HEK293 (cell line): ENCODE measurements around the gene ZBED4.

Experiments
- CTCF ChIA-PET: fragments of 350-600 bp; formaldehyde crosslinking; extraction: SDS; loops from one replicate; lab custom pipeline; 2021; ENCODE audit warnings: antibody characterized with exemption; lab: Yijun Ruan, JAX
- POLR2A ChIA-PET: fragments of 300-600 bp; formaldehyde crosslinking; extraction: SDS; loops from one replicate; lab custom pipeline; 2020; ENCODE audit warnings: antibody characterized with exemption, inconsistent platforms; lab: Yijun Ruan, JAX
- H3K27ac ChIP-seq: fragments of 200-500 bp; sonication (Bioruptor generic); 2 replicates; pipeline ENCODE4 v1.5.1; 2014; ENCODE audit warnings: low read depth, low read length, control low read depth, inconsistent platforms; ENCODE audit errors: extremely low read depth
- H3K36me3 ChIP-seq, 2 experiments: fragments of 200-500 bp in 1 of 2; sonication (Bioruptor generic) in 1 of 2; 1 replicate in 1 of 2; 2 replicates in 1 of 2; pipeline ENCODE4 v1.5.1; 2014 to 2017; ENCODE audit warnings: inconsistent platforms in 2 of 2, low read length in 2 of 2; ENCODE audit not compliant: control insufficient read depth in 2 of 2, insufficient read depth in 1 of 2
- H3K4me1 ChIP-seq: fragments of 200-500 bp; sonication (Bioruptor generic); 2 replicates; pipeline ENCODE4 v1.5.1; 2014; ENCODE audit warnings: mild to moderate bottlenecking, low read length, inconsistent platforms; ENCODE audit not compliant: control insufficient read depth, insufficient read depth
- H3K4me3 ChIP-seq: 2 replicates; pipeline ENCODE4 v1.5.1; 2011; ENCODE audit warnings: low read depth, mild to moderate bottlenecking, control low read depth, low read length, moderate library complexity
- H3K9me3 ChIP-seq: fragments of 200-500 bp; sonication (Bioruptor generic); 2 replicates; pipeline ENCODE4 v1.5.1; 2014; ENCODE audit warnings: low read depth, low read length, inconsistent platforms; ENCODE audit not compliant: control insufficient read depth, insufficient read depth
- ATF2 ChIP-seq: fragments of 450-650 bp; formaldehyde crosslinking; IDR thresholded peaks from 2 replicates; pipeline ENCODE4 v1.5.1; 2016; ENCODE audit warnings: missing biosample characterization, missing genetic modification characterization, low read depth
- CTCF ChIP-seq: fragments of 450-650 bp; formaldehyde crosslinking; IDR thresholded peaks from 2 replicates; pipeline ENCODE4 v1.5.1; 2016; ENCODE audit warnings: missing biosample characterization, missing genetic modification characterization
- ELK4 ChIP-seq: IDR thresholded peaks from 2 replicates; pipeline ENCODE4 v1.6.1; 2011; ENCODE audit warnings: mild to moderate bottlenecking, low read depth, low read length, borderline replicate concordance
- FEZF1 ChIP-seq: fragments of 450-650 bp; formaldehyde crosslinking; IDR thresholded peaks from 2 replicates; pipeline ENCODE4 v1.5.1; 2016; ENCODE audit warnings: missing biosample characterization, missing genetic modification characterization
- GFI1B ChIP-seq: fragments of 450-650 bp; formaldehyde crosslinking; IDR thresholded peaks from 2 replicates; pipeline ENCODE4 v1.5.1; 2016; ENCODE audit warnings: missing biosample characterization, missing genetic modification characterization
- GLIS1 ChIP-seq: fragments of 450-650 bp; formaldehyde crosslinking; IDR thresholded peaks from 2 replicates; pipeline ENCODE4 v1.5.1; 2016; ENCODE audit warnings: missing biosample characterization, missing genetic modification characterization
- GLIS2 ChIP-seq: fragments of 450-650 bp; formaldehyde crosslinking; IDR thresholded peaks from 2 replicates; pipeline ENCODE4 v1.5.1; 2016; ENCODE audit warnings: missing biosample characterization, missing genetic modification characterization
- KLF1 ChIP-seq: fragments of 450-650 bp; formaldehyde crosslinking; IDR thresholded peaks from 2 replicates; pipeline ENCODE4 v1.5.1; 2016; ENCODE audit warnings: missing biosample characterization, missing genetic modification characterization
- KLF10 ChIP-seq: fragments of 450-650 bp; IDR thresholded peaks from 2 replicates; pipeline ENCODE4 v1.5.1; 2018; ENCODE audit warnings: missing biosample characterization, mild to moderate bottlenecking, missing genetic modification characterization
- KLF7 ChIP-seq: fragments of 450-650 bp; formaldehyde crosslinking; IDR thresholded peaks from 2 replicates; pipeline ENCODE4 v1.5.1; 2016; ENCODE audit warnings: missing biosample characterization, missing genetic modification characterization, borderline replicate concordance
- PRDM1 ChIP-seq: fragments of 450-650 bp; formaldehyde crosslinking; IDR thresholded peaks from 2 replicates; pipeline ENCODE4; 2016; ENCODE audit warnings: missing biosample characterization, missing genetic modification characterization
- REPIN1 ChIP-seq: fragments of 450-650 bp; formaldehyde crosslinking; IDR thresholded peaks from 2 replicates; pipeline ENCODE4 v1.5.1; 2017; ENCODE audit warnings: missing biosample characterization, missing genetic modification characterization, low read depth
- TRIM28 ChIP-seq: IDR thresholded peaks from 2 replicates; pipeline ENCODE4 v1.6.1; 2011; ENCODE audit warnings: low read length, control low read depth, borderline replicate concordance
- ZBTB17 ChIP-seq: fragments of 450-650 bp; formaldehyde crosslinking; IDR thresholded peaks from 2 replicates; pipeline ENCODE4 v1.5.1; 2016; ENCODE audit warnings: missing biosample characterization, missing genetic modification characterization
- ZBTB20 ChIP-seq: fragments of 450-650 bp; formaldehyde crosslinking; IDR thresholded peaks from 2 replicates; pipeline ENCODE4 v1.5.1; 2016; ENCODE audit warnings: missing biosample characterization, missing genetic modification characterization
- ZFP3 ChIP-seq: fragments of 450-650 bp; formaldehyde crosslinking; IDR thresholded peaks from 2 replicates; pipeline ENCODE4 v1.5.1; 2016; ENCODE audit warnings: low read depth, missing biosample characterization, missing genetic modification characterization
- ZNF10 ChIP-seq: fragments of 450-650 bp; formaldehyde crosslinking; IDR thresholded peaks from 2 replicates; pipeline ENCODE4 v1.5.1; 2017; ENCODE audit warnings: missing biosample characterization, missing genetic modification characterization
- ZNF114 ChIP-seq: fragments of 450-650 bp; formaldehyde crosslinking; IDR thresholded peaks from 2 replicates; pipeline ENCODE4 v1.5.0; 2017; ENCODE audit warnings: missing biosample characterization, missing genetic modification characterization
- ZNF138 ChIP-seq: fragments of 450-650 bp; formaldehyde crosslinking; IDR thresholded peaks from 2 replicates; pipeline ENCODE4 v1.5.1; 2016; ENCODE audit warnings: missing biosample characterization, missing genetic modification characterization, borderline replicate concordance
- ZNF146 ChIP-seq: fragments of 450-650 bp; formaldehyde crosslinking; IDR thresholded peaks from 2 replicates; pipeline ENCODE4 v1.5.1; 2016; ENCODE audit warnings: missing biosample characterization, missing genetic modification characterization
- ZNF184 ChIP-seq: fragments of 450-650 bp; IDR thresholded peaks from 2 replicates; pipeline ENCODE4 v1.5.1; 2018; ENCODE audit warnings: missing biosample characterization, mild to moderate bottlenecking, missing genetic modification characterization
- ZNF202 ChIP-seq: fragments of 450-650 bp; formaldehyde crosslinking; IDR thresholded peaks from 2 replicates; pipeline ENCODE4 v1.5.1; 2016; ENCODE audit warnings: missing biosample characterization, missing genetic modification characterization, borderline replicate concordance
- ZNF211 ChIP-seq: fragments of 450-650 bp; formaldehyde crosslinking; IDR thresholded peaks from 2 replicates; pipeline ENCODE4 v1.5.1; 2016; ENCODE audit warnings: low read depth, missing biosample characterization, missing genetic modification characterization
- ZNF404 ChIP-seq: fragments of 450-650 bp; formaldehyde crosslinking; IDR thresholded peaks from 2 replicates; pipeline ENCODE4 v1.5.1; 2017; ENCODE audit warnings: missing biosample characterization, missing genetic modification characterization
- ZNF513 ChIP-seq: fragments of 450-650 bp; IDR thresholded peaks from 2 replicates; pipeline ENCODE4 v1.5.1; 2018; ENCODE audit warnings: missing biosample characterization, missing genetic modification characterization
- ZNF530 ChIP-seq: fragments of 450-650 bp; formaldehyde crosslinking; IDR thresholded peaks from 2 replicates; pipeline ENCODE4 v1.5.1; 2016; ENCODE audit warnings: low read depth, missing biosample characterization, missing genetic modification characterization
- ZNF580 ChIP-seq: fragments of 450-650 bp; formaldehyde crosslinking; IDR thresholded peaks from 2 replicates; pipeline ENCODE4 v1.5.1; 2016; ENCODE audit warnings: missing biosample characterization, missing genetic modification characterization
- ZNF670 ChIP-seq: fragments of 450-650 bp; formaldehyde crosslinking; IDR thresholded peaks from 2 replicates; pipeline ENCODE4 v1.5.1; 2016; ENCODE audit warnings: missing biosample characterization, missing genetic modification characterization, low read depth
- ZNF777 ChIP-seq: fragments of 450-650 bp; formaldehyde crosslinking; IDR thresholded peaks from 2 replicates; pipeline ENCODE4 v1.5.1; 2017; ENCODE audit warnings: missing biosample characterization, missing genetic modification characterization, borderline replicate concordance
- ZNF843 ChIP-seq: fragments of 450-650 bp; formaldehyde crosslinking; IDR thresholded peaks from 2 replicates; pipeline ENCODE4 v1.5.1; 2016; ENCODE audit warnings: missing biosample characterization, missing genetic modification characterization

The ZBED4 gene

GRCh38 chr22:49886346-49887063 is 32.9 kb downstream of the ZBED4 start:
- Histone ChIP-seq H3K36me3 (peaks cover 0 to 87% of the 10 kb centered on the region in 2 experiments), H3K4me1 (no peaks in the 10 kb centered on the region), H3K27ac (no peak overlapping the region), H3K4me3 (no peak overlapping the region), H3K9me3 (0 out of 2 replicates have a peak, but pooled peaks cover 3% of the 10 kb centered on the region)
- TF ChIP-seq GFI1B (tag by site-specific recombination), result no peak
- no peak for TF ChIP-seq ZNF10
- no peak for TF ChIP-seq ZNF146 (tag by site-specific recombination)
- TF ChIP-seq GLIS1, result no peak
- TF ChIP-seq FEZF1, result no peak
- TF ChIP-seq ZBTB20 (tag by site-specific recombination), result no peak
- no peak for TF ChIP-seq ZNF670 (tag by site-specific recombination)
- no peak for TF ChIP-seq ZNF513 (tag by site-specific recombination)
- no peak for TF ChIP-seq ELK4
- TF ChIP-seq ZNF138 (tag by site-specific recombination), result no peak
- TF ChIP-seq KLF1 (tag by site-specific recombination), result no peak
- no peak for TF ChIP-seq CTCF
- no peak for TF ChIP-seq KLF10 (tag by site-specific recombination)
- no peak for TF ChIP-seq REPIN1
- TF ChIP-seq ZNF184 (tag by site-specific recombination), result no peak
- no peak for TF ChIP-seq ZNF580 (tag by site-specific recombination)
- no peak for TF ChIP-seq KLF7 (tag by site-specific recombination)
- TF ChIP-seq TRIM28, result no peak
- TF ChIP-seq ZNF211 (tag by site-specific recombination), result no peak
- TF ChIP-seq PRDM1 (tag by site-specific recombination), result no peak
- ChIA-PET CTCF (no interaction called here), POLR2A (interaction anchor here (0.6 kb wide), 1 partner anchor 15 kb away, joined by 3 read pairs; no protein-coding TSS in a partner anchor)

- ChIA-PET CTCF (interaction anchor here (0.9 kb wide), 1 partner anchor 77 kb away, joined by 4 read pairs; no protein-coding TSS in a partner anchor), POLR2A (interaction anchor here (0.6 kb wide), 1 partner anchor 16 kb away, joined by 3 read pairs; no protein-coding TSS in a partner anchor)
- Histone ChIP-seq H3K9me3 (0 out of 2 replicates have a peak, but pooled peaks cover 3% of the 10 kb centered on the region), H3K4me3 (no peak overlapping the region), H3K4me1 (no peaks in the 10 kb centered on the region), H3K27ac (no peak overlapping the region), H3K36me3 (peaks cover 0 to 89% of the 10 kb centered on the region in 2 experiments)
- no peak for TF ChIP-seq ZNF404 (tag by site-specific recombination)
- no peak for TF ChIP-seq GLIS2 (tag by site-specific recombination)
- TF ChIP-seq ATF2 (tag by site-specific recombination), result no peak
- TF ChIP-seq ZNF114, result no peak
- TF ChIP-seq ZNF211 (tag by site-specific recombination), result no peak
- TF ChIP-seq ZBTB17 (tag by site-specific recombination), result no peak
- no peak for TF ChIP-seq ZNF843 (tag by site-specific recombination)
- no peak for TF ChIP-seq KLF10 (tag by site-specific recombination)
- TF ChIP-seq ZFP3 (tag by site-specific recombination), result no peak
- no peak for TF ChIP-seq ZNF777
- TF ChIP-seq ZNF530 (tag by site-specific recombination), result no peak
- TF ChIP-seq ZNF202, result no peak
Measured at GRCh38 chr22:49887064-49887451, 33.4 kb downstream of the ZBED4 start.
